ENCODE data around the gene RUVBL1. TPM values are rescaled to one million over a fixed set of nuclear protein-coding genes. Genes with fewer than 3 reads are reported as not detected.

RUVBL1 gene
- total RNA-seq, 1 donor from 2014 or later: 21.0 TPM

DNA sequence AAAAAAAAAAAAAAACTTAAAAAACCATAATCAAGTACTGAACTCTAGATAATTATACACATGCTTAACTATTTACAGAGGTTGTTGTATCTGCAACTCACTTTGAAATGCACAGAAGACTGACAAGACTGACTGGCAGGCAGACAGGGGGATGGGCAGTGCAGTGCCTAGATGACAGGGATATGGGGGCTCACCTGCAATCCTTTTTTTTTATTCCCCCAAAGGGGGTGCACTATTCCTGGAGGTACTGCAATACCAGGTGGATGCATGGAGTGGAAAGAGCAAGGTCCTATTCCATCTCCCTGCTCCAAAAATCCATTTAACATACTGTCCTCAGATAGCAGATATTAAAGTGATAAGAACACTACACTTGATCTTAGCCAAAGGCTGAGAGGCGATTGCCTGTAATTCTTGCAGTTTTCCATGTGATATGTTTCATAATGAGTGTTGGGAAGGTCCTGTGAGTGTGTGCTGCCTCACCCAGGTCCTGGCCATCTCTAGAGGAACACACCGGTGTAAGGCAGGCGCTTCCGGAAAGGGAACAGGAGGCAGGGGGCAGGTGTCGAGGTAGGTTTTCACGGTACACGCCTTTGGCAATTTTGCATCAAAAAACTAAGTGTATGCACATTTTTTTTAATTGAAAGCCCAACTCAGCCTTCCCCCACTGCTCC is 48.6 kb downstream of the RUVBL1 start:
- ATAC-seq (ENCODE audit: poor library complexity): peak; percentile 0
- DNase-seq: no peak
- intact Hi-C loops (cut with DNase I): loop anchor here (10.0 kb wide), 2 partner anchors 60 to 420 kb away; partner anchors contain the start of gene GATA2

DNA sequence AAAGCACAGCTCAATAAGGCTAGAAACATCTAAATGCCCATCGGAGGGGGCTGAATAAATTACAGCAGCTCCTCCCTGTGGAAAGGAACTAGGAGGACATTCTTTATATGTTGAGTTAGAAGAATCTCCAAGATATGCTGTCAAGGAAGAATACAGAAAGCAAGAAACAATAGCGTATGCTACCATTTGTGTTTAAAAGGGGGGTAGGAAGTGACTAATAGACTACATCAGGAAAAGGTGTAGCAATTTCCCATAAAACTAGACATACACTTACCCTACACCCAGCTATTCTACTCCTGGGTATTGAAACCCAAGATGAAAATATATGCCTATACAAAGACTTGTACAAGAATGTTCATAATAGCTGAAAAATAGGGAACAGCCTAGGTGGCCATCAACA is 49.8 kb downstream of the RUVBL1 start:
- ATAC-seq (ENCODE audit: poor library complexity) (no peak), DNase-seq (no peak)
- intact Hi-C loops (cut with DNase I): loop anchor here (10.0 kb wide), 2 partner anchors 61 to 421 kb away; partner anchors contain the start of gene GATA2

DNA sequence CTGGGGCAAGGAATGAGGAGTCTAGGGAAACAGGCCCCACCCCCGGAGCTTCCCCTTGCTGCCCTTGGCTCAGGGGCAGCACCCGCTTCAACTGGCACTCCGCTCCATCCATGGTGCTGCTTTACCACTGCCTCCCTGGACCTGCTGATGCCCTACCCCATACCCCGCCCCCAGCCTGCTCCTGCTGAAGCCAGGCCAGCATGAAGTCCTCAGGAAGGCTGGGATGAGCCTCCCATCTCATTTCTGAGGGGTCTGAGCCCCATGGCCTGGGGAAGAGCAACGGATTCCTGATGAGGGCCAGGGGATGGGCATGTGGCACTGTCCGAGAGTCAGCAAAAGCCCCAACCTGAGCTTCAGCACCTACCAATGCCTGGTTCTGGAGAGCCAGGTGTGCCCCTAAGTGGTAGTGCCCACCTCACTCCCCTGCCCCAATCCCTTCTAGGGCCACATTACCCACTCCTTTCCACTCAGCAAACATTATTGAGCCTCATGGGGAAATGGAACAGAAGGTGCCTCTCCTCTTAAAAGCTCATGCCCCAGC is 50.4 kb downstream of the RUVBL1 start:
- intact Hi-C loops (cut with DNase I): loop anchor here (10.0 kb wide), 2 partner anchors 62 to 422 kb away; partner anchors contain the start of gene GATA2
- ATAC-seq (ENCODE audit: poor library complexity): no peak
- DNase-seq: no peak

DNA sequence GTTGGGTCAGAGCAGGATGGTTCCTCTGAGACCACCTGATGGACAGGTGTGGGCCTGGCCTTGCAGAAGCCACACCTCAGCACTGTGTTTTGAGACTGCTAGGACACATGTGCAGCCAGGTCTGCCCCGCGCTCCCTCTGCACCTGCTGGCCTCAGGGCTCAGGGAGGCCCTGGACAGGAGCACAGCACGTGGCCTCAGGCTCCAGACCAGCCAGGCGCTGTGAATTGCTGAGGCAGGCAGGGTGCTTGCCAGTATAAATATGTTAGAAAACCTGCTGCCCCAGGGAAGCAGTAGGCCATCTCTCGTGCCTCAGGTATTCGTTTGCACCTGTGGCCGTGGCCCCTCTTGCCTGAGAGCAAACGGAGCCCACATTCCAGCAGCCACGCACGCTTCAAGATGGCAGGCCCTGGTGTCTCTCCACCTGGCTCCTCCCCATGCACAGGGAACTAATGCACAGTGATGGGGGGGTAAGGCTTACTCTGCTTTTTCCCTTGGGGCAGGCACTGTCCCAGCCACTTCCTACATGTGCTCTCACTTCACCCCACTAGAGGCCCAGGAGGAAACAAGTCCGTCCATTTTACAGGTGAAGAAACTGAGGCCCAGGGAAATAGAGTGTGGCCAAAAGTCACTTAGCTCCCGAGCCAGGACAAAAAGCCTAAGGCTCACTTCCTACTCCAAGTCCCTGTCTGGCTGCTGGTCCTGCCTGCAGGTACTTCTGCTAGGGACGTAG is 51.0 kb downstream of the RUVBL1 start:
- intact Hi-C loops (cut with DNase I): loop anchor here (10.0 kb wide), 2 partner anchors 62 to 422 kb away; partner anchors contain the start of gene GATA2
- no peak for ATAC-seq (ENCODE audit: poor library complexity)
- no peak for DNase-seq

DNA sequence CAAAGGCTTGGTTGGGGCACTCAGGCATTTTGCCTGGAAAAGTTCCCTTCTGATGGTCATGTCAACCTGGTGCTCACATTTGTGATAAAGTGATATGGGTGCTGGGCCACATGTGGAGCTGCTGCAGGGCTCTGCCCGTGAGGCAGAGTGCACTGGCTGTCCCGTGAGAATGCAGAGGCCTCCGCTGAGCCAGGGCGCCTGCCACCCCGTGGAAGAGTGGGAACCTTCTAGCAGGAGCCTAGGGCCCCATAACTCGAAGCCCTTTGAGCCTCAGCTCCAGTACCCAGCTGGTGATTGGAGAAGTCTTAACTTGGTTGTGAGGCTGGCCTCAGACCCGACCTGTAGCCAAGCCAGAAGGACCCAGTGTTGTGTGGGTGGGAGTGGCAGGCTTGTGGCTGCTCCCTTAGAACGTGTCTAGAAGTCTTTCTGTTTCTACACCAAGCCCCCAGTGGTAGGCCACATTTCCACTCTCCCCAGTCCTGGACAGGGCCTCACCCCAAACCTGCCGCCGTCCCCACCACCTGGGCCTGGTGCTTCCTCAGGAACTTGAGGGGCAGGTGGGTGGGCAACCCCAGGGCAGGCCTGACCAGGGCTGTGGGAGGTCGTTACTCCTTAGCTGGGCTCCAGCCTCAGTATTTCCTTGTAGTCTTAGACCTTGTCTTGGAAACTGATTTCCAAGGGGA is 51.7 kb downstream of the RUVBL1 start:
- intact Hi-C loops (cut with DNase I): loop anchor here (10.0 kb wide), 2 partner anchors 63 to 423 kb away; partner anchors contain the start of gene GATA2
- ATAC-seq (ENCODE audit: poor library complexity): no peak
- DNase-seq: no peak

DNA sequence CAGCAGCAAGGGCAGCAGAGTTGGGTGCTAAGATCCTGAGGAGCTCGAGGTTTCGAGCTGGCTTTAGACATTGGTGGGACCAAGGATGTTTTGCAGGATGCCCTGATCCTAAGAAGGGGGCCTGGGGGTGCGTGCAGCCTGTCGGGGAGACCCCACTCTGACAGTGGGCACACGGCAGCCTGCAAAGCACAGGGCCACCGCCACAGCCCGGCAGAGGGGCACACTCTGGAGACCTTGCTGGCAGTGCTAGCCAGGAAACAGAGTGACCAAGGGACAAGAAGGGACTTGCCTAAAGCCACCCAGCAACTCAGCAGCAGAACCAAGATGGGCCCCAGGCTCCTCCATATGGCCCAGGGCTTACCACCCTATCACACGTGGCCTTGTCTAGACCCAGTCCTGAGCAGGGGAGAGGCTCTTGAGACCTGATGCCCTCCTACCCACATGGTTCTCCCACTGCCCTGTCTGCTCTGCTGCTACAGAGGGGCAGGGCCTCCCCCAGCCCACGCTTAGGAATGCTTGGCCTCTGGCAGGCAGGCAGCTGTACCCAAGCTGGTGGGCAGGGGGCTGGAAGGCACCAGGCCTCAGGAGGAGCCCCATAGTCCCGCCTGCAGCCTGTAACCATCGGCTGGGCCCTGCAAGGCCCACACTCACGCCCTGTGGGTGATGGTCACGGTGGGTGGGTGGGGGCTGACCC is 52.6 kb downstream of the RUVBL1 start:
- intact Hi-C loops (cut with DNase I): loop anchor here (10.0 kb wide), 2 partner anchors 64 to 424 kb away; partner anchors contain the start of gene GATA2
- DNase-seq (no peak), ATAC-seq (ENCODE audit: poor library complexity) (no peak)

DNA sequence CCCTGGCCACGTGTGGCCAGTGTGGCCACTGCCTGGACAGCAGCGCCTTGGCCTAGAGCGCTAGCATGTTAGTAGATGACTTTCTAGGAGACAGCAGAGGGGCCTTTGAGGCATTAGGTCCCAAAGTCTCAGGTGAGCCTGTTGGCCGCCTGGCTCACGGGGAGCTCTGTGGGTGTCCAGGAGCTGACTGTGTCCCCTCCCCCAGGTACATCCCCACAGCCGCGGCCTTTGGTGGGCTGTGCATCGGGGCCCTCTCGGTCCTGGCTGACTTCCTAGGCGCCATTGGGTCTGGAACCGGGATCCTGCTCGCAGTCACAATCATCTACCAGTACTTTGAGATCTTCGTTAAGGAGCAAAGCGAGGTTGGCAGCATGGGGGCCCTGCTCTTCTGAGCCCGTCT is 54.3 kb downstream of the RUVBL1 start:
- intact Hi-C loops (cut with DNase I): no loop called here
- DNase-seq (no peak), ATAC-seq (ENCODE audit: poor library complexity) (no peak)

DNA sequence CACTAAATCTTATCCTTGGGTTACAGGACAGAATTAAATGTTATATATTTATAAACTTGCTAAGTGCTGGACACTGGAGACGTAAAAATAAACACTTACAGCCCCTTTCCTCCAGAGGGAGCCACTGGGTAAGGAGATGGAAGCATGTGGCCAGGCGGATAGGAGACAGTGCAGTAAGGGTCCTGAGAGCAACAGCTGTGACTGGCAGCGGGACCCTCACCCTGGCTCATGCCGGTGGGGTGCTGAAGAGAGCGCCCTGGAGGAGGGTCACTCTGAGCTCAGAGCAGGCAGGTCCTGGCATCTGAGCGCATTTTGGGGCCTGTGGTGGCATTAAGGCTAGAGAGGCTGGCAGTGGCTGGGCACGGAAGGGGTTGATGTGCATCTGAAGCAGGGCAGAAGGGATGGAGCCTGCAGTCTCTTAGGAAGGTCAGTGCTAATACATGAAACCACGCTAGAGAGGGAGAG is 55.4 kb downstream of the RUVBL1 start:
- DNase-seq (no peak), ATAC-seq (ENCODE audit: poor library complexity) (peak; percentile 36)
- intact Hi-C loops (cut with DNase I): no loop called here

DNA sequence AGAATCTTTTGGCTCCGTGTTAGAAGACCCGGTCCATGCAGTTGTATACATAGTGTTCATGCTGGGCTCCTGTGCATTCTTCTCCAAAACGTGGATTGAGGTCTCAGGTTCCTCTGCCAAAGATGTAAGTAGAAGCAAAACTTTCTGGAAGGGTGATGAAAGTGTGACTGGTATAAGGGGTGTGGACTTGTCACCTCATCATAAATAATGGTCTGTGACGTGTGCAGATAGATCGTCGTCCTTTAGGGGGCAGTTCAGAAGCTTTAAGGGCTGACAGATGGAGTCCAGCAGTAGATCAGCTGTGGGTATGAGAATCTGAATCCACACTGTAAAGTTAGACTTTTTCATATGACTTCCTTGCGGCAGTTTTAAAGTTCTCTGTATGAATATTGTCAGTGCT is 56.1 kb downstream of the RUVBL1 start:
- intact Hi-C loops (cut with DNase I): no loop called here
- DNase-seq: no peak
- ATAC-seq (ENCODE audit: poor library complexity): no peak

DNA sequence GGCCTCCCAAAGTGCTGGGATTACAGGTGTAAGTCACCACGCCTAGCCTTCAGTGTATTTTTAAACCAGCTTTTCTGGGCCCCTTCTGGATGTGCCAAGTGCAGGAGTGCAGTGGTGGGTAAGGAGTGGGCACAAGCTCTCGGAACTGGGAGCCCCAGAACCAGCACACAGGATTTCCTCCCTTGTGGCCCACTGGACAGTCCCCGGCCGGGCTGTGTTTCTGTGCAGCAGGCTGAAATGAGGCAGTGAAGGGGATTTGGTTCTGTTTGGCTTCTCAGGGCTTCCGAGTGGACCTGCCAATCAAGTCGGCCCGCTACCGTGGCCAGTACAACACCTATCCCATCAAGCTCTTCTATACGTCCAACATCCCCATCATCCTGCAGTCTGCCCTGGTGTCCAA is 56.9 kb downstream of the RUVBL1 start:
- intact Hi-C loops (cut with DNase I): no loop called here
- no peak for DNase-seq
- no peak for ATAC-seq (ENCODE audit: poor library complexity)

DNA sequence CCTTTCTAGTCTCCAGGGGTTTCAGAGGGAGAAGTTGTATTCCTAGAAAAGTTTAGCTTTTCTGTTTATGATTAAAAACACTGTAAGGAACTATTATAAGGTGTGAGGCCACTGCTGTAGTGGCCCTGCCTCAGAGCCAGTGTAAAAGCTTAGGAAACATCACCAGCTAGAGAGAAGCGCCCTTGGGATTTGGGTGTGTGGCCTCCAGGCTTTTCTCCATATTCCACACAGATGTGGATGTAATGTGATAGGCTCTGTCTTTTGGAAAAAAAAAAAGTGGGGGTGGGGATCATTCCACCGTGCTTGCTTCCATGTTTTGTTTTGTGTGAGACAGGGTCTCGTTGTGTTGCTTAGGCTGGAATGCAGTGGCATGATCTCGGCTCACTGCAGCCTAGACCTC is 57.5 kb downstream of the RUVBL1 start:
- DNase-seq (no peak), ATAC-seq (ENCODE audit: poor library complexity) (no peak)
- intact Hi-C loops (cut with DNase I): no loop called here

DNA sequence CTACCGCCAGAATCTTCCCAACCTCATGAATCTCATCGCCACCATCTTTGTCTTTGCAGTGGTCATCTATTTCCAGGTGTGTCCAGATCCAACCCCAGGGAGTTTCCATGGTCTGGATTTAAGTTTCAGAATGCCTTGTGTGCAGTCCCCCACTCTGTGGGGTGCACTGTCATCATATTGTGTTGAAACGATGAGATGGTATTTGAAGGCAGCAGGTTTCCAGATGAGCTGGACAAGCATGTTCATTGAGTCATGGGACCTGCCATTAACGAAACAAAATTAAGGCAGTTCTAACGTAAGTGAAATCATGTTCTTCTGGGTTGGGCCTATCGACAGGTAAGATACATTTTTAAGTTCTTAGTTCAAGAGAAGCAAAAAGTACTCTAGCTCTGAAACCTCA is 58.6 kb downstream of the RUVBL1 start:
- ATAC-seq (ENCODE audit: poor library complexity) (no peak), DNase-seq (no peak)
- intact Hi-C loops (cut with DNase I): no loop called here

DNA sequence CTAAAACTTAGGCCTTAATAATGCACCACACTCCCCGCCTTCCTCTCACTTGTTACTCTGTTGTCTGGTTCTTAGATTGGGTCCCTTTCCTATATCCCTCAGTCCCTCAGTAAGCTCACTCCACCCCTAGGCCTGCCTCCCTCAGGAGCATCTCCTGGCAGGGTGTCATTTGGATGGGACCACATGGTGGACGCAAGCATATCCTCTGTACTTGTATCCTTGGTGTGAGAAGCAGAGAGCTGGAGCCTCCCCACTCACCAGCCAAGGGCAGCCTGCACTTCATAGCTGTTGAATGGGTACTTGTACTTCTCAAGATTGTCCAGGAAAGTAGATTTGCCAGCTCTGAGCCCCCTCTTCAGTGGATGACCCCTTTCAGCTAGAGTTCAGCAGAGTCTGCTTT is 59.7 kb downstream of the RUVBL1 start:
- ATAC-seq (ENCODE audit: poor library complexity): no peak
- intact Hi-C loops (cut with DNase I): no loop called here
- DNase-seq: no peak

DNA sequence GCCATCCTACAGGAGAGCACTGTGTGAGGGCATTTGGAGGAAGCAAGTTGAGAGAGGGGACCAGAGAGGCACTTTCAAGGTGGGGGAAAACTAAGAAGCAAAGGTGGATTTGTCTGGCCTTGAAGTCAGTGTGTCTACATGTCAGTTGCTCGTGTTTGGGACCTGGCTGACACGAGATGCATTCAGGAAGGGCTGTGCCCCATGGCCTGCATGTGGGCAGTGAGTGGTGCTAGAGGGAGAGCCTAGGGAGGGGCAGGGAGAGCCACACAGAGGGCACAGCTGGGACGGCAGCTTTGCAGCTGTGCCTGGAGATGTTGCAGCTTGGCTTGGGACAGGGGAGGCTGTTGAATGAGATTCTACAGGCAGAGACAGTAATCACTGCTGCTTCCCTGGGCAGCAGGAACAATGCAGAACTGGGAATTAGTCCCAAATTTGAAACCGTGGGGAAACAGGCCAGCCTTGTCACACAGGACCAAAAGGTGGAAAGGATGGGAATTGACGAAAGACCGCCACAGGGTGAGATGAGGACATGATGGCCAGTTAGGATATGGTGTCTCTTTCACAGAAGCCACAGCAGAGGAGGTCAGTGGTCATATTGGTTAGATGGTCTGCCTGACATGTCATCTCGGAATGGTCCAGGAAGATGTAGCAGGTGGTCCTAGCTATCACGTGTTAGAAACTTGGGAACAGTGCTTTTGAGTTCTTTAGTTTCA is 61.4 kb downstream of the RUVBL1 start:
- intact Hi-C loops (cut with DNase I): no loop called here
- ATAC-seq (ENCODE audit: poor library complexity) (no peak), DNase-seq (no peak)

DNA sequence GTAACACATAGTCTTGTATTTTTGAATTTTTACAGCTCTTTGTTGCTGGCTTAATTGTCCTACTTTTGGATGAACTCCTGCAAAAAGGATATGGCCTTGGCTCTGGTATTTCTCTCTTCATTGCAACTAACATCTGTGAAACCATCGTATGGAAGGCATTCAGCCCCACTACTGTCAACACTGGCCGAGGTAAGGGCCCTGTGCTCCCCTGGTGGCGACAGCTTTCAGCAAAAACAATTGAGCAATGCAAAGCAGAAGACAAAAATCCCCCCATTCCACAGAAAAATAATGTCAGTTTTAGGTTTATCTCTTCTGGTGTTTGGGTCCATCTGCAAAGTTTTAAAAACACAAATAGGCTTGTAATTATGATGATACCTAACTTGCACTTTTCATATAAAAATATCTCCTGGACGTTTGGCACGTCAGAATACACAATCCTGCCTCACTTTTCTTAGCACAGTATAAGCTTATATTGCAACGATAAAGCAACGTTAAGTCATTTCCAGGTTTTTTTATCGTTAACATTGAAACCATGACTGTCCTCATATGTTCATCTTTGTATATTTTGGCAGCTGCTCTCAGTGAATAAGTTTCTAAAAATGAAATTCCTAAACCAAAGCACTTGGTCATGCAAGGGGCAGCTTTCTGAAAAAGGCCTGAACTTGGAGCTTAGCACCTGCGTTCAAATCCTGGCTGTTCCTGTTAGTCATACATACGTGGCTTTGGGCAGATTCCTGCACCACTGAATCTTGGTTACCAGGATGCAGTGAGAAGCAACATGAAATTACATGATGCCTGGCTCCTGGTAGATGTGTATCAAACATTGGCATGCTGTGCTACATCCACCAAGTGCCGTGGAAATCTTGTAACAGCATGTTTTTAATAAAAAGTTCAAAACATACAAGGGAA is 62.9 kb downstream of the RUVBL1 start:
- intact Hi-C loops (cut with DNase I): no loop called here
- DNase-seq: no peak
- ATAC-seq (ENCODE audit: poor library complexity): no peak

DNA sequence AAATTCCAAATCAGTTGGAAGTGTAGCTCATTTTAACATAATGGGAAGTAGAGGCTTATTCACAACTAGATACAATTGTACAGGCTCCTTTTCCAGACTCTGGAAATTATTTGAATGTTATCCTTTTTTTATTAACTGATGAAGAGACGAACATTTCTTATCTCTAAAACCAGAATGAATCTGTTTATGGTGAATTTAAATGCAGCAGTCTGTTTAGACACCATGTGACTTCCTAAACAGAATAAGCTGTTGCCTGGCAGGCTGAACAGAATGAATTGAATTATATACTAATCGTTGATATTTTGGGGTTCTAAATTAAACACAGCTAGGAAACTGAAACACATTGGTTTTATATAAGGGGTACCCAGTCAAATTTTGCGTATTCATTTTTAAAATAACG is 67.4 kb downstream of the RUVBL1 start:
- DNase-seq: no peak
- intact Hi-C loops (cut with DNase I): no loop called here
- no peak for ATAC-seq (ENCODE audit: poor library complexity)

DNA sequence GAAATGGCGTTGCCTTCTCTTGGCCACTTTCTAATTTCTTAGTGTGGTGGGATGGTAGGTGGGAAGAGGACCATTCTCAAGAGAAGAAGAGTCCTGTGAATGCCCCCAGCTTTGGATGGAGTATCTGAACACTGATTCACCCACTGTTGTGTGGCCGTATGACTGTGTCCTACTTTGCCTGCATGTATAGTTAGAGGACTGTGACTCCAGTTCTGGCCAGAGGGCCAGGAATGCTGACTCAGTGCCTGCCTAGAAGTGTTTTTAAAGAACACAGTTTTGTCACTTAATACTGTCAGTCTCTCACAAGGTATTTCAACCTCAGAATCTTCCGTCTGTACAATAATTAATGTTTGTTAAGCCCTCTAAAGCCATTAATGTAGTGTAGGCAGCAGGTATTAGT is 69.2 kb downstream of the RUVBL1 start:
- ATAC-seq (ENCODE audit: poor library complexity) (no peak), DNase-seq (no peak)
- intact Hi-C loops (cut with DNase I): no loop called here
